ENCODE data around the gene TMEM185A.

DNA sequence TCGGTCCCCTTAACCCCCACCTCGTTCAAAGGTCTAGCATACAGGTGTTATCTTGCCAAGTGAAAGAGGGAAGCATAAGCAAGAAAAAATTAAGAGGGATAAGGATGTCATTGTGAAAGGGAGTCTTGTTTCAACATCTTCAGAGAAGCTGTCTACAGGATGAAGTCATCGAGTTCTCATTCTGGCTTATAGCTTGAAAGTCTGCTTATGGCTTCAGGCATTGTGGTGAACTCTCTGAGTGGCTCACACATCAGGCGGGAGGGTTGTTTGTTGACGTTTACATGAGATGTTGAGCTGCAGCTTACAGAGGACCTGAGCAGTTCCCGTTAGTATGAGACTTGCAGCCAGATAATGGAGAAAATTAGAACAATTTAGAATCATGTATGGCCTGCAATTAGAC lies 60.9 kb downstream of the TMEM185A start:
- TF ChIP-seq, protein P1, sequence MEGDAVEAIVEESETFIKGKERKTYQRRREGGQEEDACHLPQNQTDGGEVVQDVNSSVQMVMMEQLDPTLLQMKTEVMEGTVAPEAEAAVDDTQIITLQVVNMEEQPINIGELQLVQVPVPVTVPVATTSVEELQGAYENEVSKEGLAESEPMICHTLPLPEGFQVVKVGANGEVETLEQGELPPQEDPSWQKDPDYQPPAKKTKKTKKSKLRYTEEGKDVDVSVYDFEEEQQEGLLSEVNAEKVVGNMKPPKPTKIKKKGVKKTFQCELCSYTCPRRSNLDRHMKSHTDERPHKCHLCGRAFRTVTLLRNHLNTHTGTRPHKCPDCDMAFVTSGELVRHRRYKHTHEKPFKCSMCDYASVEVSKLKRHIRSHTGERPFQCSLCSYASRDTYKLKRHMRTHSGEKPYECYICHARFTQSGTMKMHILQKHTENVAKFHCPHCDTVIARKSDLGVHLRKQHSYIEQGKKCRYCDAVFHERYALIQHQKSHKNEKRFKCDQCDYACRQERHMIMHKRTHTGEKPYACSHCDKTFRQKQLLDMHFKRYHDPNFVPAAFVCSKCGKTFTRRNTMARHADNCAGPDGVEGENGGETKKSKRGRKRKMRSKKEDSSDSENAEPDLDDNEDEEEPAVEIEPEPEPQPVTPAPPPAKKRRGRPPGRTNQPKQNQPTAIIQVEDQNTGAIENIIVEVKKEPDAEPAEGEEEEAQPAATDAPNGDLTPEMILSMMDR (IDR thresholded peaks at IDR 0.05), result no peak
- TF ChIP-seq POLR2A (IDR thresholded peaks at IDR 0.05), result no peak
